Ascending aorta (tissue), 2 donors: ENCODE measurements around the gene OSM. TPM values are rescaled to one million over a fixed set of nuclear protein-coding genes. Genes with fewer than 3 reads are reported as not detected.

Source experiments
- DNase-seq, 2 donors: peaks; one replicate each; pipeline ENCODE4 v3.0.0-alpha.2; 2019; ENCODE audit warnings: low spot score in 2 of 2
- H3K27ac ChIP-seq, 2 donors: fragments of 200-600 bp; sonication (generic); one replicate each; pipeline ENCODE4 v1.5.1; 2016 to 2017; ENCODE audit warnings: mild to moderate bottlenecking in 1 of 2
- H3K27me3 ChIP-seq: fragments of 200-600 bp; sonication (generic); one replicate; pipeline ENCODE4 v1.5.1; 2017
- H3K36me3 ChIP-seq, 2 donors: fragments of 200-600 bp; sonication (generic); one replicate each; pipeline ENCODE4 v1.5.1; 2016
- H3K4me1 ChIP-seq, 2 donors: fragments of 200-600 bp; sonication (generic); one replicate each; pipeline ENCODE4 v1.5.1; 2016 to 2017; ENCODE audit warnings: mild to moderate bottlenecking in 1 of 2
- H3K4me3 ChIP-seq, 2 donors: fragments of 200-600 bp; sonication (generic); one replicate each; pipeline ENCODE4 v1.5.1; 2016 to 2017; ENCODE audit warnings: mild to moderate bottlenecking in 1 of 2
- H3K9me3 ChIP-seq, 2 donors: fragments of 200-600 bp; sonication (generic); one replicate each; pipeline ENCODE4 v1.5.1; 2016
- intact Hi-C: fragments of 100-400 bp; cut with DNase I; formaldehyde crosslinking; loops from one replicate; pipeline ENCODE4 v1.15.1; 2023
- total RNA-seq: library from RNA; depleted of rRNA; stranded (reverse); fragments of >200 nt; gene quantifications from one replicate; pipeline ENCODE4 v1.1.0, GENCODE V29; 2016
- TF ChIP-seq, protein P1 (sequence below), 3 experiments: fragments of 200-600 bp in 2 of 3; fragments of 450-650 bp in 1 of 3; sonication (generic) in 2 of 3; IDR thresholded peaks; one replicate each; pipeline ENCODE4 v1.5.1; 2016 to 2019; ENCODE audit warnings: antibody characterized with exemption in 3 of 3, mild to moderate bottlenecking in 1 of 3, moderate library complexity in 1 of 3

Gene OSM
- total RNA-seq, 1 donor from 2014 or later, result not detected

DNA sequence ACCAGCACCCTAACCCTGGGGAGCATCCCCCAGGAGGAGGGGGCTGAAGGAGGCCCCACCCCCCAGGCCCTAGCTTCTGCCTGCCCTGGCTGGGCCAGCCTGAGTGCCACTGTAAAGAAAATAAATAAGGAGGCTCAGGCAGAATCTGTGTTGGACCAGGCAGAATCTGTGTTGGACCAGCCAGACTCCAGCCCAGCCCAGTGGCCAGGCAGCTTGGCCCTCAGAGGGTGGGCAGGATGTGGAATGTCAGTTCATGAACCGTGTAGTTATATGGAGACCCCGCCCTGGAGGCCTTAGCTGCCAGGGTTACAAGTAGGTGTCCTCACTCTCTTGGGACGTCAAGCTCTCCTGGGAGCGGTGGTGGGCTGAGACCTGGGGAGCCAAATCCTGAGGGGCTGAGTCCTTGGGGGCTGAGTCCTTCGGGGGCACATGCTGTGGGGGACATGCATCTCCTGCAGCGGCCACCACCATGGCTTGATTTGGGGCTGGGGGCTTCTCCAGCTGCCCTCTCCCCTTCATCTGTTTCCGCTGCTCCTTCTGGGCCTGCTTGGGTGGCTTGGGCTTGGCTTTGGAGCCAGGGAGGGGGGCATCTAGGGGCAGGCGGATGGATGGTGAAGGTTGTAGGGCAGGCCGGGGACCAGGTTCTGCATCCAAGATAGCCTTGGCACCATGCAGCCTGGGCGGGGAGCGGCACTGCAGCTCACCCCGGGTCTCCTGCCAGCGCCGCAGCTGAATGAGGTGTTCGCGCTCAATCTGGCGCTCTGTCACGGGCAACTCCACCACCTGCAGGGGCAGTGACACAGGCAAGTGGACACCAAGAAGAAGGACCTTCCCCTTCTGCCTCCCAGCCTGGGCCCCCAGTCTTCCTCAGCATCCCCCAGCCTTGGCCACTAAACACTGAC, 25.7 kb upstream of the OSM start:
- H3K27me3 ChIP-seq, result no peaks in the 10 kb centered on the region
- H3K9me3 ChIP-seq, result no peaks in the 10 kb centered on the region
- H3K4me3 ChIP-seq, result no peak overlapping the region
- H3K4me1 ChIP-seq, result peaks cover 19 to 30% of the 10 kb centered on the region in 2 donors
- H3K27ac ChIP-seq, result peak overlapping the region; percentile 94 to 96
- intact Hi-C loops, result no loop called here
- H3K36me3 ChIP-seq, result peaks cover 58% of the 10 kb centered on the region in 2 donors
- DNase-seq, result no peak
- TF ChIP-seq, protein P1, sequence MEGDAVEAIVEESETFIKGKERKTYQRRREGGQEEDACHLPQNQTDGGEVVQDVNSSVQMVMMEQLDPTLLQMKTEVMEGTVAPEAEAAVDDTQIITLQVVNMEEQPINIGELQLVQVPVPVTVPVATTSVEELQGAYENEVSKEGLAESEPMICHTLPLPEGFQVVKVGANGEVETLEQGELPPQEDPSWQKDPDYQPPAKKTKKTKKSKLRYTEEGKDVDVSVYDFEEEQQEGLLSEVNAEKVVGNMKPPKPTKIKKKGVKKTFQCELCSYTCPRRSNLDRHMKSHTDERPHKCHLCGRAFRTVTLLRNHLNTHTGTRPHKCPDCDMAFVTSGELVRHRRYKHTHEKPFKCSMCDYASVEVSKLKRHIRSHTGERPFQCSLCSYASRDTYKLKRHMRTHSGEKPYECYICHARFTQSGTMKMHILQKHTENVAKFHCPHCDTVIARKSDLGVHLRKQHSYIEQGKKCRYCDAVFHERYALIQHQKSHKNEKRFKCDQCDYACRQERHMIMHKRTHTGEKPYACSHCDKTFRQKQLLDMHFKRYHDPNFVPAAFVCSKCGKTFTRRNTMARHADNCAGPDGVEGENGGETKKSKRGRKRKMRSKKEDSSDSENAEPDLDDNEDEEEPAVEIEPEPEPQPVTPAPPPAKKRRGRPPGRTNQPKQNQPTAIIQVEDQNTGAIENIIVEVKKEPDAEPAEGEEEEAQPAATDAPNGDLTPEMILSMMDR (IDR thresholded peaks at IDR 0.05), result no peak

DNA sequence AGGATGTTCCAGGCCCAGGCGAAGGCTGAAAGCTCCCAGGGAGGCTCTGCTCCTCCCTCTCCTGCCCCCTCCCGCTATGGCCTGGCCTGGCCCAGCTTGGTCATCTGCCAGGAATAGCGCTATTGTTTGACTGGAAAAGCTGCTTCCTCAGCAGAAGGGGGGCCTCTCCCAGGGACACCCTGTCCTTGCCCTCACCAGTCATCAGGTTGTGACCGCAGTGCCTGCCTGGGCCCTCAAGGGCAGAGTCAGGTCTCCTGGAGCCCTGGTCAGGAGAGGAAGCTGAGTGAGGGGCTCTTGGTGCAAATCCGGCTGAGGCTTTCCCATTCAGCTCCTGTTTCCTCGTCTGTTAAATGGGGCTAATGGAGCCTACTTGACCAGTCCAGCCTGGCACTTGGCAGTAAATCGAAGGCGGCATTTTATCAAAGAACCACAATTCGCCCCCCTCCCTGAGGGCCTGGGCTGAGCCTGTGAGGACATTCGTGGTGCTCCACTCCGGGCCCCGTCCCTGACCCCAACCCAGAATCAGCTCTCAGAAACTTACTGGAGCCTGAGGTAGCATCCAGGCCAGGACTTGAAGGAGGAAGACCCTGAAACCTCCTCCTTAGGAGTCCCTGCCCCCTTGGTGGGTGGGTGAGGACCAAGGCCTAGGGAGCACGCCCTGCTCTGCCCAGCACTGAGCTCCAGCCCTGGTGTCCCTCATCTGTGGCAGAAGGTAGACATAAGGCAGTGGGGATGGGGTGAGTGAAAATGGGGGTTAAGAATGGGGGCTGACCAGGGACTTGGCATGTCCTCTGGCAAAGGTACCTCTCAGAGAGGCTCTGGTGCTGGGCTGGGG, 24.6 kb upstream of the OSM start:
- peaks cover 19 to 33% of the 10 kb centered on the region in 2 donors for H3K4me1 ChIP-seq
- H3K9me3 ChIP-seq, result no peaks in the 10 kb centered on the region
- H3K4me3 ChIP-seq, result peak overlapping the region in 1 of 2 donors; percentile 94
- no peaks in the 10 kb centered on the region for H3K27me3 ChIP-seq
- H3K27ac ChIP-seq, result peak overlapping the region; percentile 94 to 96
- peaks cover 53 to 56% of the 10 kb centered on the region in 2 donors for H3K36me3 ChIP-seq
- intact Hi-C loops, result loop anchor here (2.0 kb wide), 1 partner anchor 20 kb away; no protein-coding TSS in a partner anchor
- TF ChIP-seq, protein P1 (IDR thresholded peaks at IDR 0.05), result no peak
- peak; percentile 81 to 96 for DNase-seq

DNA sequence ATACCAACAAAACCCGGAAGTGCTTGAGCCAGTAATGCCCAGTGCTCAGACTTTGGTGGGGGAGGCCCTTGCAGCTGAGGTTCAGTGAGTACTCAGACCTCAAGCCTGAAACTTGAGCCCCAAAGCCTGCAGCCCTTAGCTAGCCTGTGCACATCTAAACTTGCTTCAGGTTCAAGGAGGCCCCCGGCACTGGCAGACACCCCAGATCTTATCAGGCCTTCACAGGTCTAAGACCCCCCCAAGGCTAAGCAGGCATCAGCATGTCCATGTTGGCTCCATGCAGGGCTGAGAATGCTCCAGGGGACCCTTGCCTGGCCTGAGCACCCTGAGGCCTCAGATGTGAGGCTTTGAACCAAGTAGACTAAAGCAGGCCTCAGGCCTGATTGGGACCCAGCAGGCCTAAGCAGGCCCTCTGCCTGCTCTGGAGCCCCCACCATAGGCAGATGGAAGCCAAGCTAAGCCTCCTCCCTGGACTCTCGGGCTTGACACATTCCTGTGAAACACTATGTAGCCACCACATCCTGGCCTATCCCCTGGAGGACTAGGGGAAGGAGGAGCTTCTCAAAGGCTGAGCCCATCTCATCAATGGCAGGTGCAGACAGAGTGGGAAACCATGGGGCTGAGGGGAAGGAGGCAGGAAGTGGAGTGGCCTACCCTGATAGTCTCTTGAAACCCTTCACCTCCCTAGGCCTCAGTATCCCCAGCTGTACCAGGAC, 23.8 kb upstream of the OSM start:
- Histone ChIP-seq H3K27ac (peak overlapping the region; percentile 94 to 96), H3K4me1 (peaks cover 19 to 33% of the 10 kb centered on the region in 2 donors), H3K36me3 (peaks cover 50 to 53% of the 10 kb centered on the region in 2 donors), H3K4me3 (peak overlapping the region; percentile 47 to 94), H3K9me3 (no peaks in the 10 kb centered on the region), H3K27me3 (no peaks in the 10 kb centered on the region)
- TF ChIP-seq, protein P1 (IDR thresholded peaks at IDR 0.05), result no peak
- no peak for DNase-seq
- intact Hi-C loops, result loop anchor here (2.0 kb wide), 1 partner anchor 20 kb away; no protein-coding TSS in a partner anchor

DNA sequence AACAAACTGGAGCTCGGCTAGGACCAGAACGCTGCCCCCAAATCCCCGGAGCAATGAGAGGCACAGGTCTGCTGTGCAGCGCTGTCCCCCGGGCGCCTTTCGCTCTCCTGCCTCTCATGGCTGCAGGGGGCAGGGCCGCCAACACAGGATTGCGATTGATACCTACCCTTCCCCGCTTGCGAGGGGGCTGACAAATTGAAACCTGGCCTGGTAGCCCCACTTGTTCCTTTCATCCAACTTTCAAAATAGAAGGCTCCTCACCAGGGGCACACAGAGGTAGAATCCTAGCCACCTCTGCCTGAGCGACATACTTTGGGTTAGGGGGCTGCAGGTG, 23.3 kb upstream of the OSM start:
- intact Hi-C loops, result loop anchor here (1.0 to 5.0 kb wide), 3 partner anchors 21 to 66 kb away; partner anchors contain the start of gene SF3A1
- Histone ChIP-seq H3K27me3 (no peaks in the 10 kb centered on the region), H3K27ac (peak overlapping the region; percentile 94 to 96), H3K9me3 (no peaks in the 10 kb centered on the region), H3K36me3 (peaks cover 52 to 53% of the 10 kb centered on the region in 2 donors), H3K4me3 (peak overlapping the region; percentile 47 to 94), H3K4me1 (peaks cover 19 to 33% of the 10 kb centered on the region in 2 donors)
- no peak for DNase-seq
- TF ChIP-seq, protein P1 (IDR thresholded peaks at IDR 0.05), result no peak
